Sigmoid colon (tissue), 7 donors: ENCODE results near the gene ZNF541. TPM values are rescaled to one million over a fixed set of nuclear protein-coding genes. Genes with fewer than 3 reads are reported as not detected.

Source experiments
- DNase-seq: peaks from one replicate; pipeline ENCODE4 v3.0.0-alpha.2; 2019
- H3K27ac ChIP-seq, 4 donors: fragments of 200-600 bp; sonication (generic); one replicate each; pipeline ENCODE4 v1.5.1; 2016 to 2019; ENCODE audit warnings: mild to moderate bottlenecking in 1 of 4
- H3K27me3 ChIP-seq, 3 donors: fragments of 200-600 bp; sonication (generic); one replicate each; pipeline ENCODE4 v1.5.1; 2019; ENCODE audit warnings: mild to moderate bottlenecking in 1 of 3
- H3K36me3 ChIP-seq, 4 donors: fragments of 200-600 bp; sonication (generic); one replicate each; pipeline ENCODE4 v1.5.1; 2016 to 2019
- H3K4me1 ChIP-seq, 4 donors: fragments of 200-600 bp; sonication (generic); one replicate each; pipeline ENCODE4 v1.5.1; 2017 to 2019
- H3K4me3 ChIP-seq, 4 donors: fragments of 200-600 bp; sonication (generic); one replicate each; pipeline ENCODE4 v1.5.1; 2017 to 2019; ENCODE audit warnings: mild to moderate bottlenecking in 2 of 4, moderate library complexity in 1 of 4
- H3K9me3 ChIP-seq, 4 donors: fragments of 200-600 bp in 3 of 4; sonication (generic) in 3 of 4; one replicate each; pipeline versions ENCODE4 v1.5.1 to v1.6.1; 2013 to 2019
- CTCF ChIP-seq, 4 experiments: fragments of 450-650 bp in 3 of 4; fragments of 200-600 bp in 1 of 4; IDR thresholded peaks; one replicate each; pipeline ENCODE4 v1.5.1; 2016 to 2019; ENCODE audit warnings: antibody characterized with exemption in 4 of 4, mild to moderate bottlenecking in 3 of 4, moderate library complexity in 2 of 4
- EP300 ChIP-seq, 4 donors: sonication (generic); formaldehyde crosslinking; IDR thresholded peaks; one replicate each; pipeline ENCODE4 v1.6.1; 2017; ENCODE audit warnings: antibody characterized with exemption in 4 of 4
- POLR2A ChIP-seq, 2 donors: fragments of 450-650 bp; IDR thresholded peaks; one replicate each; pipeline ENCODE4 v1.6.1; 2016; ENCODE audit warnings: antibody characterized with exemption in 2 of 2, mild to moderate bottlenecking in 2 of 2, moderate library complexity in 2 of 2
- POLR2AphosphoS5 ChIP-seq, 4 donors: sonication (generic); formaldehyde crosslinking; IDR thresholded peaks; one replicate each; pipeline ENCODE4 v1.6.1; 2017; ENCODE audit warnings: antibody characterized with exemption in 4 of 4
- WGBS, 2 donors: extraction: QIAGEN DNeasy Blood & Tissue Kit; methylation state at CpG; one replicate each; pipeline ENCODE4 v1.1.7; 2013; 5-methylcytosine and 5-hydroxymethylcytosine counted together
- intact Hi-C: fragments of 100-400 bp; cut with DNase I; formaldehyde crosslinking; loops from one replicate; pipeline ENCODE4 v1.15.1; 2023
- polyA plus RNA-seq, 3 donors: library from polyadenylated mRNA; stranded (reverse); fragments of 200-250 nt; gene quantifications; one replicate each; pipeline ENCODE4 v1.2.3, GENCODE V29; 2013
- total RNA-seq, 4 donors: library from RNA; depleted of rRNA; stranded (reverse); fragments of >200 nt; gene quantifications; one replicate each; pipeline ENCODE4 v1.1.0, GENCODE V29; 2016
- donor health status: healthy with polysubstance abuse.
- donor health status: Bipolar disorder and iron deficiency.
- donor health status: healthy.

ZNF541 gene
- total and polyA plus RNA-seq, 7 donors = 0.22 to 1.7 (median 1.3) TPM; not detected in 3

GRCh38 chr19:47610902-47611301, 38.0 kb upstream of the ZNF541 start:
- no peaks in the 10 kb centered on the region for H3K9me3 ChIP-seq
- intact Hi-C loops = no loop called here
- peak overlapping the region; percentile 70 to 98 (median 86) for H3K4me3 ChIP-seq
- no peak for DNase-seq
- H3K4me1 ChIP-seq = peaks cover 0 to 61% (median 53%) of the 10 kb centered on the region in 4 donors
- H3K27me3 ChIP-seq = no peaks in the 10 kb centered on the region
- TF ChIP-seq POLR2AphosphoS5 (IDR thresholded peaks at IDR 0.05) = no peak
- no peak for TF ChIP-seq POLR2A (IDR thresholded peaks at IDR 0.05)
- no peak for TF ChIP-seq CTCF (IDR thresholded peaks at IDR 0.05)
- TF ChIP-seq EP300 (IDR thresholded peaks at IDR 0.05) = no peak
- H3K27ac ChIP-seq = peak overlapping the region; percentile 95 to 98 (median 98)
- 41 to 67% methylated on average over 7 of the region's 7 CpGs for WGBS, 2 donors
- no peaks in the 10 kb centered on the region for H3K36me3 ChIP-seq

GRCh38 chr19:47609906-47610894, 37.3 kb upstream of the ZNF541 start:
- peak in 1 of 4 donors; percentile 47 for TF ChIP-seq POLR2AphosphoS5 (IDR thresholded peaks at IDR 0.05)
- TF ChIP-seq EP300 (IDR thresholded peaks at IDR 0.05) = no peak
- Histone ChIP-seq H3K4me3 (peak overlapping the region; percentile 70 to 98 (median 86)), H3K9me3 (no peaks in the 10 kb centered on the region), H3K27ac (peak overlapping the region; percentile 95 to 98 (median 98)), H3K4me1 (peaks cover 0 to 54% (median 47%) of the 10 kb centered on the region in 4 donors), H3K36me3 (no peaks in the 10 kb centered on the region), H3K27me3 (no peaks in the 10 kb centered on the region)
- WGBS, 2 donors = 0 to 1% methylated on average over 50 of the region's 50 CpGs
- intact Hi-C loops = loop anchor here (2.0 to 10.0 kb wide), 5 partner anchors 55 to 335 kb away; partner anchors contain the start of genes INAFM1 and NAPA
- peak; percentile 80 for DNase-seq

GRCh38 chr19:47608969-47609905, 36.3 kb upstream of the ZNF541 start, which contains the start of gene BICRA:
Gene BICRA, plus strand, starts transcription at chr19:47609134. Its CDS starts 64,441 bp downstream, at chr19:47673575.
- intact Hi-C loops = loop anchor here (1.0 to 10.0 kb wide), 6 partner anchors 9 to 334 kb away; partner anchors contain the start of genes INAFM1 and NAPA
- DNase-seq = peak; percentile 94
- 0 to 1% methylated on average over 91 to 94 of the region's 94 CpGs for WGBS, 2 donors

More at GRCh38 chr19:47608969-47609905, 36.3 kb upstream of the ZNF541 start, which contains the start of gene BICRA:
- peaks cover 0 to 51% (median 47%) of the 10 kb centered on the region in 4 donors for H3K4me1 ChIP-seq
- peak within 1 kb of the TSS; percentile 95 to 98 (median 98) for H3K27ac ChIP-seq
- no peaks in the 10 kb centered on the region for H3K9me3 ChIP-seq
- H3K36me3 ChIP-seq = no peaks in the 10 kb centered on the region
- H3K4me3 ChIP-seq = peak within 1 kb of the TSS; percentile 70 to 98 (median 86)
- TF ChIP-seq CTCF (IDR thresholded peaks at IDR 0.05) (no peak), POLR2AphosphoS5 (IDR thresholded peaks at IDR 0.05) (peak; percentile 61 to 92 (median 88)), POLR2A (IDR thresholded peaks at IDR 0.05) (peak; percentile 37 to 55), EP300 (IDR thresholded peaks at IDR 0.05) (no peak)
- H3K27me3 ChIP-seq = no peaks in the 10 kb centered on the region
